OCI-LY7 (cell line): ENCODE measurements around the gene NME2.

Source experiments
- EZH2phosphoT487 ChIP-seq: fragments of 200-600 bp; sonication (generic); IDR thresholded peaks from 2 replicates; pipeline ENCODE4 v1.6.1; 2018; ENCODE audit warnings: low read depth, borderline replicate concordance, mild to moderate bottlenecking, mixed run types, antibody characterized with exemption, low read length, moderate library complexity, mixed read lengths
- TF ChIP-seq, protein P1 (sequence below): fragments of 200-600 bp; sonication (generic); conservative IDR thresholded peaks from 2 replicates; pipeline ENCODE4 v1.5.1; 2014; ENCODE audit warnings: mild to moderate bottlenecking, antibody characterized with exemption, low read length, moderate library complexity, mixed read lengths

DNA sequence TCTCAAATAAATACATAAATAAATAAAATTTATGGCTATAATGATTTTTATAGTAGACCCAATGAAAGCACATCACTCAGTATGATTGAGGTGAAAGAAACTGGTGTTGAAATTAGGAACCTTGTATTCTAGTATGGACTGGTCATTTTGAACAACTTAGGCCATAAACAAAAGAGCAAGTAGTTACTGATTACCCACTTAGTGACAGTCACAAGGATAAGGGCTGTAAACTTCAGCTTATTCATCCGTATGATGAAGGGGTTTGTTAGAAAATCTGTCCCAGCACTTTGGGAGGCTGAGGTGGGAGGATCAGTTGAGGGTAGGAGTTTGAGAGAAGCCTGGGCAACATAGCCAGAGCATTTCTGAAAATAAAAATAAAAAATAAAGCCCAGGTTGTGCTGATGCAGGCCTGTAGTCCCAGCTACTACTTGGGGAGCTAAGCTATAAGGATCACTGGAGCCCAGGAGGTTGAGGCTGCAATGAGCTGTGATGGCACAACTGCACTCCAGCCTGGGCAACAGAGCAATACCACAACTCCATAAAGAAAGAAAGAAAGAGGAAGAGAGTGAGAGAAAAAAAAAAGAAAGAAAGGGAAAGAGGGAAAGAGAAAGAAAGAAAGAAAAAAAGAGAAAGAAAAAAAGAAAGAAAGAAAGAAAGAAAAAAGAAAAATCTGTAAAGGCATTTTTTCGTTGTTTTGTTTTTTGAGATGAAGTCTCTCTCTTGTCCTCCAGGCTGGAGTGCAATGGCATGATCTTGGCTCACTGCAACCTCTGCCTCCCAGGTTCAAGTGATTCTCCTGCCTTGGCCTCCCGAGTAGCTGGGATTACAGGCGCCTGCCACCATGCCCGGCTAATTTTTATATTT lies 41.3 kb upstream of the NME2 start:
- TF ChIP-seq, protein P1, sequence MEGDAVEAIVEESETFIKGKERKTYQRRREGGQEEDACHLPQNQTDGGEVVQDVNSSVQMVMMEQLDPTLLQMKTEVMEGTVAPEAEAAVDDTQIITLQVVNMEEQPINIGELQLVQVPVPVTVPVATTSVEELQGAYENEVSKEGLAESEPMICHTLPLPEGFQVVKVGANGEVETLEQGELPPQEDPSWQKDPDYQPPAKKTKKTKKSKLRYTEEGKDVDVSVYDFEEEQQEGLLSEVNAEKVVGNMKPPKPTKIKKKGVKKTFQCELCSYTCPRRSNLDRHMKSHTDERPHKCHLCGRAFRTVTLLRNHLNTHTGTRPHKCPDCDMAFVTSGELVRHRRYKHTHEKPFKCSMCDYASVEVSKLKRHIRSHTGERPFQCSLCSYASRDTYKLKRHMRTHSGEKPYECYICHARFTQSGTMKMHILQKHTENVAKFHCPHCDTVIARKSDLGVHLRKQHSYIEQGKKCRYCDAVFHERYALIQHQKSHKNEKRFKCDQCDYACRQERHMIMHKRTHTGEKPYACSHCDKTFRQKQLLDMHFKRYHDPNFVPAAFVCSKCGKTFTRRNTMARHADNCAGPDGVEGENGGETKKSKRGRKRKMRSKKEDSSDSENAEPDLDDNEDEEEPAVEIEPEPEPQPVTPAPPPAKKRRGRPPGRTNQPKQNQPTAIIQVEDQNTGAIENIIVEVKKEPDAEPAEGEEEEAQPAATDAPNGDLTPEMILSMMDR = no peak
- TF ChIP-seq EZH2phosphoT487 = no peak
